Globus pallidus (tissue), 1 donor: ENCODE measurements around the gene NRN1.
A peak's percentile ranks its signal among the peaks of the same experiment; 100 is the strongest.

Source experiments
- DNase-seq: peaks from one replicate; pipeline ENCODE4 v3.0.0-alpha.2; 2015; ENCODE audit warnings: low spot score

NRN1 gene

DNA sequence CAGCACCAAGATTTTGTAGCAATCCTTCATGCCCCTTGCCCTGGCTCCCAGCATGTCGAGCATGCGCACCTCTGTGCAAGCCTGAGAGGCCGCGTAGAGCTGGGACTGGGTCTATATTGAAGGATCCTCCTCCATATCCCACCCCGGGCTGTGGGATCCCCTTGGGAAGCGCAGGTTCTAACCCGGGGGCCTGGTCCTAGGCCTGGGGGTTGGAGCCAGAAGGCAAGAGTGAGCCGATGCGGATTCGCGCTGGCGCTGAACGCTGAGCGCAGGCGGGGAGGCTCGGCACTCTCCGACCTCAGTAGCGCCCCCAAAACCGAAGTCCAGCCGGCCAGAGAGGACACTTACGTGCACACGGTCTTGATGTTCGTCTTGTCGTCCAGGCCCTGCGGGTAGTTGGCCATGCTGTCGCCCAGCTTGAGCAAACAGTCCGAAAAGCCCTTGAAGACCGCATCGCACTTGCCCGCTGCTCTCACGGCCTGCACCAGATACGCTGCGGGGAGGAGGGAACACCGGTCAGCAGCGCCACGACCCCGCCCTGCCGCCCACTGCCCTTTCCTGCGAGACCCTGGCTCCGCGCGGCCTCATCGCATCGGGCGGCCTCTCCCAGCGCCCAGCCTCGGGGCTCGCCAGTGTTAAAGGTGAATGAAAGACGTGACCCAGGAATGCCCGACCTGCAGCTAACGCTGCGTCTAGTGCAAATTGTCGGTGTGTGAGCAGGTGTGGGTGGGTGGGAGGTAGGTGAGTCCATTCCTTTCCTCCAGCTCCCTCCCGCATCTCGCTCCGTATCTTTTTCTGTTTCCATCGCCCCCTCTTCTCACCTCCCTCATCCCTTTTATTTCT, 4.5 kb downstream of the NRN1 start:
- DNase-seq = no peak

DNA sequence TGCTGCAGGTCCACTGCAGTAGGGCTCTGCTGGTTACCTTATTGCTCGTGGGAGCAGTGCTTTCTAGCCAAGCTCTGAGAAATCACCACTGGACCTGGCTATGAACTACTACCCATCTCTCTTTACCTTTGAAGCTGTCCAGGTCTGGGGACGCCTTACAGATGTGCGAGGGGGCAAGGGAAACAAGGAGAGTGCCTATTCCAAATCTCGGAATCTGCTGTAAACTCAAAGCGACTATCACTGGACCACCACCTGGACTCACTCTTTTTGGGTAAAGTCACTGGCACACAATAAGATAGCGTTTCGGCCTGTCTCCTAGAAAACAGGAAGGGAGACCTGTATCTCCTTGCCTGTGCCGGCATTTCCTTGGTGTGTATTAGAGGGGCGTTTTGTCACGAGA, 5.3 kb downstream of the NRN1 start:
- DNase-seq = no peak

DNA sequence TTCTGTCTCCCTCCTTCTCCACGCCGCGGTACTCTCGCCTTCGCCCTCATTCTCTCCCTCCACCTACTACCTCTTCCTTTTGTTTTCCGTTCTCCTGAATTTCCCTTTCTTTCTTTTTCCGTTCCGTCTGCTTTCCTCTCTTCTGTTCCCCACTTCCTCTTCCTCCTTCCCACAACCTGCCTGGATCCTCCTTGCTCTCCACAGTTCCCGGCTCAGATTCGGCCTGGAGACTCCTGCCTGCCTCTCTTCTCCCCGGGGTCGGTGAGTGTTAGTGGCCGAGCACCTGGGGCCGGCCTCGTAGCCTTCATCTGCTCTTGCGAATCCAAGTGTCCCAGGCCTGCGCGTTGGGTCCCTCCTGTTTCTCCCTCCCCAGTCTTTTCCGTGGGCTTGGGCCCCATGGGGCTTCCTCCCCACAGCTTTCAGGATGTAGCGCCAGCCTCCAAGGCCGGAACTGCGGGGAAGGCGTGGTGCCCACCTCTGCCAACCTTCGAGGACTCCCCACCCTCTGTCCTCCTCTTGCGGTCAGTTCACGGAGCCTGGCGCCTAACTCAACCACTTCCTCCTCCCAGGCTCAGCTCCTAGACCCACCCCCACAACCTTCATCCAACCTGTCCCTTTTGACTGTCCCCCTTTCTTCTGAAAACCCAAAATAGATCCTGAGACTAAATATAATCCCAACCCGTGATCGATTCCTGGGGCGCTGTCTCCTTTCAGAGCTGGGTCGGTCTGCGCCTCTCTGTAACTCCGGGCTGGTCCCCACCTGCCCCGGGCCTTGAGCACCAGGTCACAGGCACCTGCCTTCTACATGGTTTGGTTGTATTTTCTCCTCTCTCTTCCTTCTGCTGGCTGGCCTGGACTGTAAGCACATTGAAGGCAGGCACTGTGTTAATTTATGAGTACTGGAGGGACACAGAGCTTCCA, 6.8 kb downstream of the NRN1 start:
- no peak for DNase-seq

DNA sequence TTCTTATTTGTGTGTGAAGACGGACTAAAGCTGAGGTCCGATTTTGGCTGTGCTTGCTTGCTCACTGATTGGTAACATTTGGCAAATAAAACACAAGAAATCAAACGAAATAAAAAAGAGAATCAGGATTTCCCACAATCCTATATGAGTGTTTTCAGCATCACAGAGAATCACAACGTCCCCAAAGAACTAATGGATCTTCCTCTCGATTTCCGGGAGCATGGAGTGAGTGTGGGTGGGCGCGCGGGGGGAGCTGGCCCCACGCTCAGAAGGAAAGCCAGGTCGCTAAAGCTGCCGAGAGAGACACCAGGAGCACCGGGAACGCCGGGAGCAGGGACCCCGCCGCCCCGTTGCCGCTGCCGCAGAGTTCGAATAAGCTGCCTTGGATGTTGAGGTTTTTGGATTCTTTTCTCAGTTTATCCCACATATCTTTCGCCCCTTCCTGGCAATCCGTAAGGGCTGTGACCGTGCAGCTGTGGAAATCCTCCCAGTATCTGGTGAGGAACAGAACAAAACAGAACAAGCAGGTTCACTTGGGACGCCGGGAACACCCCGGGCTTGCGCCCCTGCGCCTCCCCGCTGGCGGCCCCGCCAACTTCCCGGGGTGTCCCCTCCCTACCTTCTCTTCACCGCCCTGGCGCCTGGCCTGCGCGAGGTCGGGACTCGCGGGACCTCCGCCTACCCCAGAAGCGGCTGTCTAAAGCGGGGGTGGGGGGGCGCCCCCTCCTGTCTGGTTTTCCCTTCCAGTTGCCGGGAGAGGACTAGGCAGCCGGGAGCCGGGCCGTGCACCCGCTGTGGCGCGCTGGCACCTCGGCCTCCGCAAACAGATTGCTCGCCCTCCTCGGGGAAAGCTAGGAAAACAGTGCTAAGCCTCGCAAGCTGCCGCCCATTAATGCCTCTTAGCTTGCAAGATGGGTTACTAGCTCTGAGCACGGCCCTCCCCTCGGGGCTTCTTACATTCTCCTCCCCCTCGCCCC, 7.7 kb downstream of the NRN1 start:
- no peak for DNase-seq

DNA sequence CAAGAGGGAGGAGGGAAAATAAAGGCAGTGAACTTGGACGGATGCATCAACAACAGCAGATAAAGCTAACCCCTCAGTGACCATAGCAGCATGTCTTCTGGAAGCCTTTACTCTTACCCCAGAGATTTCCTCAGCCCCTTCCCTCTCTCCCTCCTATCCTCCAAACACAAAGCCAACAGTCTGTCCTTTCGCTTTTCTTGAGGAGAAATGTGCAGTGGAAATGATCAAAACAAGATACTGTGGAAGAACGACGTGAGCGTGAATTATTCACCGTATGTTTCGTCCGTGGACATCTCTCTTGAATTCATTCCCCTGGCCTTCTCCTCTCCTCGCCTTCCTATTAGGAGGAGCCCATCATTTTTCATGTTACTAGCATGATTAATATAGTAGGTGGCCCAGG, 8.5 kb downstream of the NRN1 start:
- no peak for DNase-seq

DNA sequence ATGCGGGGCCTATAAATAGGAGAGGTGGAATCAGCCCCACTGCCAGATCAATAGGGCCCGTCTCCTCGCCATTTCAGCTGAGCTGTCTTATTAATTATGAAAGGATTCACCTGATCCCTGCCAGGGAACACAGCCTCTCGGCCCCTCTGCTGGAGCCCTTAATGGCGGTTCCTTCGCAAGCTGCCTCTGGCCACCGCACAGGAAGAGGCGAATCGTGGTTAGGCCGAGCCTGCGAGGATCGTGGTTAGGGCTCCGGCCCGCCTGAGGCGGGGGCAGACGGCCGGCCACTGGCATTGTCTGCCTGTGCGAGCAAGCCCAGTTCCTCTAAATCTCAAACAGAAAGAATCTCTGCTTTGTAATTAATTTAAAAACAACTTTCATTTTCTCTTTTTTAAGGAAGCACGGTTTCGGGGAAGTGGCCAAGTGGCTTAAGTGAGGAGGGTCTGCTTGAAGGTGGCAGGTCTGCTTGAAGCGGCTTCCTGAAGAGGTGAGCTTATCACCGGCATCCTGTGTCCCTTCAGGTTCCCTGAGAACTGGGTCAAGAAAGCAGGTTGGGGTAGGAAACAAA, 9.2 kb downstream of the NRN1 start:
- DNase-seq = no peak

DNA sequence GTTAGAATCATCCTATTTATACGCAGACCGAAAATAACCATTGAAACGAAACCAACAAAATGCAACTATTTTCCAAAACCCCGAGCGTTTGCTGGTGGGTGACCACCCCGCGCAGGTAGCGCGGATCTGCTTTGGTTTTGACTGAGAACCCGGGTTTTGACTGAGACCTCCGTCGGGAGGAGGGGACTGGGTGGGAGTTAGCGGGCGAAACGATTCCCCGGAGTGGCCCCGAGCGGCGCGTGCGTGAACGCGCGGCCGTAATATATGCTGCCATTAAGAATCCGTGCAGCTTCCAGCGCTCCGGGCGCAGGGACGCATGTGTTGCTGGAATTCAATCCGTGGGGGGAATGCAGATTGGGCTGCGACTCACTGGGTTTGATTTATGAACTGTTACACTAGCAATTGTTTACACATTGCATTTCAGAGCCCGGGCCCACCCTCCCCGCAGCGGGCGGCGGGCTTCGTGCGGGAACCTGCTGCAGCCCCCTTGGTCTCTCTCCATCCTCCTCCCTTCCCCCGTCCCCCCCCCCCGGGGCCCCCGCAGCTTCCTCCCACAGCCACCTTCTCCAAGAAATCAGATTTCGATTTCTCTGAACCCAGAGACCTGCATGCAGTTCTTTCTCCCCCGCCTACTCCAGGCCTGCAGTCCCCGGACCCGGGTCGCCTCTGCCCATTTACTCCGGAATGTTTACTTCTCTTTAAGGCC, 9.9 kb downstream of the NRN1 start:
- no peak for DNase-seq

DNA sequence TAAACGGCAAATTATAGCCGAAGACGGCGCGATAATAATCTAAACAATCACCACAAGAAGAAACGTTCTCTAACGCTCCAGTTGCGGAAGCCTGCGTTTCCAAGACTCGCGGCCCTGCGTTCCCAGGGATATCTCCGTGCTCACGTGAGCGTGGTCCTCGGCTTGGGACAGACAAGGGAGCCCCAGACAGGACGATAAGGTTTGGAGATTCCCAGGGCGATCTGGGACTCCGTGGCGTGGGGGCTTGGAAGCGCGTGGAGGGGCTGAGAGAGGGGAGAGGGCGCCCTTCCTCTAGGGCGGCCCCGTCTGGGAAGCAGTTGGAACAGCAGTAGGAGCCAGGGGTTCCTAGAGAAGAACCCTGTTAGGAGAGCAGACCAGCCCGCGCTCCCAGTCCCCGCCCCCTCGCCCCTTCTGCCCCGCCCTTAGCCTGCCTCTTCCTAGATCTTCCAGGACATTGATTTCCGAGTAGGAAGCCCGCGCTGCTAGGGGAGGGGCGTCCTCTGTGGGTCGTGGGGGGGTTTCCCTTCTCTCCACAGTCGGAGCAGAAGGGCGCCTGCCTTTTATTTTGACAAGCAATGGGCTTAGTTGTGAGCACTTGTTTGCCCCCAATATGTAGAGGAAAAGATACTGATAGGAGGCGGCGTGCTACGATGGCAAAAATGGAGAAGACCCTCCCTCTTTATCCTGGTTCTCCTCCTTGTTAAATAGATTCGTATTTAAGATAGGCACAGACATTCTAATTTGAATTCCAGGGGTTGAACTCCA, 10.6 kb downstream of the NRN1 start:
- no peak for DNase-seq

DNA sequence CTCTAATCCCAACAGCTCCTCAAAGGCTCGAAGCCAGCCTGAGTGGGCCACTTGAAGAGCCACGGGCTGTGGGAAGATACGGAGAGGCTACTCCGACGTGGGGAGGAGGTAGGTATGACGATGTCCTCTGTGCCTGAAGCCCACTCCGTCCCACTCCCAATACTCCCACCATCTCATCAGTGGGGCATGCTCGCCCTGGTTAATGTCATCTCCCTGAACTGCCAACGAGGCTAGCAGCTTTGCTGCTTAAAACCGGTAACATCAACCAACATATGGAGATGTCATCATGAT, 11.1 kb downstream of the NRN1 start:
- DNase-seq = no peak

DNA sequence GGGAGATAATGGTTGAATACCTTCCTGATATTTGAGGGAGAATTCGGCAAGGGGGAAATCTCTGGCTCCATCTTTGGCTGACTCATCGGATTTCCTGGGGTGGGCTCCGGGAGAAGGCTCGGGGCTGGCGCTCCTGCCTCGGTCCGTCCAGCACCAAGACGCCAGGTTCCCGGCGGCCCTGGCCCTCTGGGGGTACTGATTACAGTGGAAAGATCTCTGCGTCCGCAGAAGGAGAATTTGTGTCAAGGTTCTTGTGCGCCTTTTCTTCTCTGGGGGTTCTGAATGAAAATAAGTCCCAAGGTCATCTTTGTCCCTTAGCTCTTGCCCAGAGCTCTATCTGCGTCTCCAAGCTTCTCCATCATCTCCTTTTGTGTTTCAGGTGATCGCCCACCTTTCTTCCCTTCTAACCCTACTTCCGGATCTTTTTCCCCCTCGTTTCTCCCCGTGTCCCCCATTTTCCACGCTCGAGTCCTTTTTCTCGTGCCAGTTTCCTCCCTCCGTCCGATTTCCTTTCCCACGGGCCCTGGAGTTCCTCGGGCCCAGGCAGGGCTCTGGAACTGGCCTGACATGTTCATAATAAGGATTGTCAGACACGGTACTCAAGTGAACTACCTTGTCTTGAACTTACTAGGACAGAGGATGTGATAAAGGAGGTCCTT, 11.6 kb downstream of the NRN1 start:
- no peak for DNase-seq

DNA sequence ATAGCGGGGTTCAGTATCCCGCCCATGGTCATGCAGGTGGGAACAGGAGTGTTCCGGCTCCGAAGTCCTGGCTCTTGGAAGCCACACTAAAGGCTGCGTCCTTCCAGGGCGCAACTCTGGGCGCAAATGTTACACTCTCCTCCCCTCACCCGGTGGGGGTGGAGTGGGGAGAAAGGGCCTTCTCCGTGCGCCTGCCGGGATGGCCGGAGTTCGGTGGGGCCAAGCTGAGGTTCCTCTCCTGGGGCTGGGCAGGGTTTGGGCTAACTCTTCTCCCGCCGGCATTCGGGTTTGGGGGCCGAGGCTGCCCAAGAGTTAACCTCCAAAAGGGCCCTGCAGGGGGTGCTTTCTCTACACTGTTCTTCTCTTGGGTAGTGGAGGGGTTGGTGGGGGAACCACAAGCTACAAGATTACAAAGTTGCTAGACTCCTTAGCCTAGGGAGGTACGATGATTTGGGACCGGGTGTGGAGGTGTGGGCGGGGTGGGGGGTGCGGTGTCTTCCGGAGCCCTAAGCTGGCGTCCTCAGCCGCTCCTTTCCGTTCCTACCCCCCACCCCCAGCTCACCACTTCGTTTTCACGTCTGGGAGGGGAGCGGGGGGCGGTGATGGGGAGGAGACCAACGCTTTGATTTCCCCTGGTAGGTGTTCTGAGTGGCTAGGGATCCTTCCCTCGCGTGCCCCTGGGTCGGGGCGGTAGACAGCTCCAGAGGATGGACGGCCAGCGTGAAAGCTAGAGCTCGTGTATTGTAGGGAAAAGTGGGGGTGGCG, 12.3 kb downstream of the NRN1 start:
- no peak for DNase-seq

DNA sequence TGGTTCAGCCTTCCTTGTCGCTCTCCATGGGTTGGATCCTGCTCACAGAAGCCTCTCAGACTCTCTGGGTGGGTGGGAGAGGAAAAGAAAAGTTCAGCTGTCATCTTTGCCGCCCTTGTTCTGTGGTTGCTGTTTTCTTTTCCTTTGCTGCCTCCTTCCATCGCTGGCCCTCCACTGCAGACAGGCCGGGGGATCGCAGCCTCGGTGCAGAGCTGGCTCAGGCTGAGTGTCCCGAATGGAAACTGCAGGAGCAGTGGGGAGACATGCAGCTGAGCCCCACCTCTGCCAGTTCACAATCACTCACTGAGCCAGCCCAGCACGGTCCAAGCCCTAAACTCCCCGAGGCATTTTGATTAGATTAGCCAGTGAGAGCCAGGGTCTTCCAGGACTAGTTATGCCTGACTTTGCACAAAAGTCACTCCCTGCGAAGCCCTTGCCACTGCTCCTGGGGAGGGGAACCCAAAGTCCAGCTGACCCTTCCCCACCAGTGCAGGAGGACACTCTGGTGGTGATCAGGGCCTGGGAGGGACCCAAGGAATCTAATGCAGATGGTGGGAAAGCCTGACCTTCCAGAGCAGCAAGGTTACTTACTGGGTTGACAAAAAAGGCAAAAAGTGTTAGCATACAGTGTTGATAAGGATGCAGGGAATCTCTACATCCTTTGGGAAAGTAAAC, 14.0 kb downstream of the NRN1 start:
- no peak for DNase-seq

DNA sequence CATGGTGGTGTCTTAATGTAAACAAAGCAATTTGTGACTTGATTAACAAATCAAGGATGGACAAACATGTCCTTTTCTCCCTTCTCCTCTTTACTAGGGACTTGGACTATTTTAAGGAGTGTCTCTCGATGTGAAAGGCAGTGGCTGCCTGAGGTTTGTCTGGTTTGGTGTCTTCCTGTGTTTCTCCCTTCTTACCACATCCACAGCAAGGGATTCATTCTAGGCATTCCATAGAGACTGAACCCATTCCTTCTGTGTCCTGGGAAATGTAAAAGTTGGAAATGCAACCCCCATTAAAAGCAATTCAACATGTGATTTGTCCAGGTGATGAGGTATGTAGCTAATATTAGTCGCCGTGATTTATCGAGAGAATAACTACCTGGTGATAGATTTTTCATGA, 15.9 kb downstream of the NRN1 start:
- DNase-seq = no peak

DNA sequence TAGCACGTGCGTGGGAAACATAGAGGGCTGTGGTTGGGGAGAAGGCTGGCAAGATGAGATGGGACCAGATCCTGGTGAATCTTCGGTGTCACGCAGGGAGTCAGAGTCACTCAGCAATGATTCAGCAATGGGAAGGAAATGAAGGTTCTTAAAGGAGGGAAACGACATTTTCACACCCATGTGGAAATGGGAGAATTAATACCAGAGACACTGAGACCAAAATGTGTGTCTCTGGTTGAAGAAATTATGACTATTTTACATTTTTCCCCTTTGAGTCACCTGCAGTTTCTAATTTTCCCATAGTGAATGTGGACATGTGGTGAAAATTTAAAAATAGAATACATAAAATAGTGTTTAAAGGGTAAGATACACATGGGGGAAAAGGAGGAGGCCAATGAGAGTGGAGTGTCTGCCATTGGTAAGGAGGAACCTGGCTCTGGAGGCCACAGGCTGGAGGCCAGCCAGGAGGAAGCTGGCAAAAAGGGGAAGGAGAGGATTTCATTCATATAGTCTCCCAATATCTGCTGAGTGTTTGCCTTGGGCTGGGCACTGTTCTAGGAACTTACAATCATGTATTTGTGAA, 17.5 kb downstream of the NRN1 start:
- DNase-seq = peak; percentile 33

DNA sequence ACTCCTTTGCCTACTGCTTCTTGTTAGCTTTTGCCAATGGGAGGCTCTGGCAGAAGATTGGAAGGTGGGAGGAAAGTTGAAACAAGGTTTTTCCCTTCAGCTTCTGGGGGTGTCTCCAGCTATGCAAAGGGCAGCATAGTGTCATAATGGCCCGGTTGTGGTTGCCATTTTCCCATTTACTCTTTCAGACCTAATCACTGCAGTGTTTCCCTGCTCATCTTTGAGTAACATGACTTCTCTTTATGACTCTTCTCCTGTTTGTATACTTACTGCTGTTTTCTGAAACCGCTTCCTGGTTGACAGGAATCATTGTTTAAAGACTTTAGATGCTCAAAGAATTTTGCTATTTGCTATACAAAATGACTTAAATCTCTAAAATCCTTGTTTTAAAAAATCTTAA, 19.9 kb downstream of the NRN1 start:
- DNase-seq = no peak

DNA sequence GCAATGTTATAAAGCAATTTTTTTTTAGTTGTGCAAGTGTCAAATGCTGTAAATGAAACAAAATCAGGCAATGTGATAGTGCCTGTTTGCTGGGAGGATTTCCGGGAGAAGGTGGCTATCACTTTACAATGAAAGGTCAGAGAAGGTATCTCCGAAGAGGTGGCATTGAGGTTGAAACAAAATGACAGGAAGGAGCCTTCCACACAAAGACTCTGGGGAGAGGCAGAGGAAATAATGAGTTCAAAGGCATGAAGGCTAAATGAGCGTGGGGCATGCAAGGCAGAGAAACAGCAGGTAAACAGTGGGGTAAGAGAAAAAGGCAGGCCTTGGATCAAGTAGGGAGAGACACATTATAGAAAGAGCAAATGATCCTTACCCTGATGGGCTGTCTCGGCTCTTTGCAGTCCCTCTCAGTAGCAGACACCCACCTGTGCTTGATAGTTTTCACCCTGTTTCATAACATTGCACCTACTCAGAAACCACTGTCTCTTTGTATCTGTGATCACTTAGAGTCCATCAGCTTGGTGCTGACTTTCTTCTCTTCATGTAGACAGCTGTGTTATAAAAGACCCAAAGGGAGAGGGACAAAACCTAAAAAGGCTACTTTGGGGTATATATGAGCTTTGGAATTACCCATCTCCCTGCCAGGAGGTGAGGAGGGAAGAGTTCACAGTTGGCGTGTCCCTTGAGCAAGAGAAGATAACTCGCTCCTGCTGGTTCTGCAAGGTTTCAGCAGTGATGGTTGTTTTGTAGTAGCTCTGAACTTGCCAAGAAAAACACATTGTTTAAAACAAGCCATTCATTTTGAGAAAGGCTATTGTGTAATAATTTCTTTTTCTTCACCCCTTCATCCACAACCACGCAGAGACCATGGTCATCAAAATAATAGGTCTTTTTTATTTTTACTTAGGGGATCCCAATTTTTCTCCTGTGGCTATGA, 22.3 kb downstream of the NRN1 start:
- DNase-seq = no peak
